KBM-7 (cell line): ENCODE data around the gene OGFOD3.
"Not testable (repeated sequence)": the region's sequence is repeated elsewhere in the genome, so short reads cannot be mapped to it uniquely, and the experiment has no call there.

Experiments
- DNase-seq: peaks from one replicate; pipeline ENCODE4 v3.0.0-alpha.2; 2015
- in situ Hi-C: fragments of 300-500 bp; cut with MboI; formaldehyde crosslinking; loops from 2 replicates; pipeline ENCODE4 v1.14.3; 2020; ENCODE audit warnings: low sequenced_read_pairs, low pct_unique_long_range_greater_than_20kb, mixed read lengths

The OGFOD3 gene

DNA sequence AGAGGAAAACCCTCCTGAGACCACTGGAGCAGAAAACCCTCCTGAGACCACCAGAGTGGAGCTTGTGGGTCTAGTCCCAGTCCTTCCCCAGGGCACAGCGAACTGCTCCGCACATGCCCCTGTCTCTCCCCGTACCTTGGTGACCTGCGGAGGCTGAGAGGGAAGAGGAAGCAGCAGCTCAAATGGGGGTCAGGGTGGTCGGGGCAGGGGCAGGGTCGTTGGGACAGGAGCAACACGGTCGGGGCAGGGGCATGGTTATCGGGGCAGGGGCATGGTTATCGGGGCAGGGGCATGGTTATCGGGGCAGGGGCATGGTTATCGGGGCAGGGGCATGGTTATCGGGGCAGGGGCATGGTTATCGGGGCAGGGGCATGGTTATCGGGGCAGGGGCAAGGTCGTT, 6.3 kb downstream of the OGFOD3 start:
- DNase-seq = not testable (repeated sequence)
- in situ Hi-C loops = loop anchor here (10.0 kb wide), 1 partner anchor 57 kb away; the partner anchor contains the start of gene TEX19

DNA sequence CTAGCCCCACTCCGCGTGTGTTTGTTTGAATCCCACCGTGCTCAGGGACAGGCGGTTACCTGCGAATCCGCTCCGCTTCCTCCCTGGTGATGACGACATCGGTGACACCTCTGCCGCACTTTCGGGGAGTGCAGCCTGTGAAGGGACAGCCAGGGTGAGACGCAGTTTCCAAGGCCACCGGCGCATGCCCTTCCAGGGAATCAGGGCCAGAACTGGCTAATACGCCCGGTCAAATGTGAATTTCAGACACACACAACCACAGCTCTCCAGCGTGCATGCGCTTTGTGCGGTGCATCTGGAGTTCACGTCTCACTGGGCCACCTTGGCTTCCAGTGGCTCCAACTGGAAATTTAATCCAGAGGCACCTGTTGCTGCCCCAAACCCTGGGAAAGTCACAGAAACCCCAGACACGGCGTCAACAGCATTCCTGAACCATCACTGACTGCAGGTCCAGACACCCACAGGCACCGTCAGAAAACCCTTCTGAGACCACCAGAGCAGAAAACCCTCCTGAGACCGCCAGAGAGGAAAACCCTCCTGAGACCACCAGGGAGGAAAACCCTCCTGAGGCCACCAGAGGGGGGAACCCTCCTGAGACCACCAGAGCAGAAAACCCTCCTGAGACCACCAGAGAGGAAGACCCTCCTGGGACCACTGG, 6.9 kb downstream of the OGFOD3 start:
- in situ Hi-C loops = loop anchor here (10.0 kb wide), 1 partner anchor 57 kb away; the partner anchor contains the start of gene TEX19
- no peak for DNase-seq

DNA sequence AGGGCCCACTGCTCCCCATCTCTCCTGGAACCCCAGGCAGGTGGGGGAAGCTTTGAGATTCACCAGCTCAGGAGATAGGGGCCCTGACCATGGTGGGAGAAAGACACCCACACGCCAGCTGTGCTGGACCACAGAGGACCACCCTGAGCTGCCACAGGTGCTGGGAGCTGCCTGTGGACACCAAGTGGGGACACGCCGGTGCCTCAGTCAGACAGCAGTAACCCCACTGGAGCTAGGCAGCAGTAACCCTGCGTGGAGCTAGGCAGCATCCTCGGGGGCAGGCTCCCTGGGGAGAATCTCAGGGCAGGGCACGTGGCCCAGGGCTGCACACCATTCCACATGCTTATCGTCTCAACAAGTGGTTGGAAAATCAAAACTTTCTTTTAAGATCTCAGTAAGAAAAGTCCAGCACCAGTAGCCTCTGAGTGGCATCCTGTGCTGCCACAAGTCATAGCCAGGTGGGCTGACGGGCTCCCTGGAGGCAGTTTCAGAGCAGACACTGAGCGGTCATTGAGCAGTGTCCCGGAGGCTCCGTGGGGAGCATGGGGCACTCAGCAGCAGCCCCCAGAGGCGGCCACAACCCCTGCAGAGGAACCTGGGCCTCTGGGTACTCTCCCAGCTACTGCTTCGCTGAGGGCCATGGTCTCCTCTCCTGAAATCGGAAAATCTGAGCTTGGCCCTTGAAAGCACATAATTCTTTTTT, 8.2 kb downstream of the OGFOD3 start:
- DNase-seq = no peak
- in situ Hi-C loops = loop anchor here (10.0 kb wide), 1 partner anchor 55 kb away; the partner anchor contains the start of gene TEX19

DNA sequence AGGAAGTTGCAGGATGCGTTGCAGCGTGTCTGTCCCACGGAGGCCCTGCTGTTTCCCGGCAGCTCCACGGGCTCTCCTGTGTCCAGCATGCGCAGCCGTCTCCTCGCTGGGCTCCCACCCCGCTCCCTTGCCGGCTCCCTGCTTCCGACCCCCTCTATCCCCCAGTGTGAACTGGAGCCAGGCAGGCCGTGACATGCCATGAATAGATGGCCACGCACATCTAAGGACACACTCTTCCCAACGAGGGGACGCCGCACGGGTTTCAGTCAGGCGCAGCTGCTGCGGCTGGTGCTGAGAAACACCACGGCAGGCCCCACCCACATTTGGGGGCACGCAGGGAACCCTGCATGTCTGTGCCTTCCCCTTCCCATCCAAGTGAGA, 9.5 kb downstream of the OGFOD3 start:
- in situ Hi-C loops = no loop called here
- no peak for DNase-seq

DNA sequence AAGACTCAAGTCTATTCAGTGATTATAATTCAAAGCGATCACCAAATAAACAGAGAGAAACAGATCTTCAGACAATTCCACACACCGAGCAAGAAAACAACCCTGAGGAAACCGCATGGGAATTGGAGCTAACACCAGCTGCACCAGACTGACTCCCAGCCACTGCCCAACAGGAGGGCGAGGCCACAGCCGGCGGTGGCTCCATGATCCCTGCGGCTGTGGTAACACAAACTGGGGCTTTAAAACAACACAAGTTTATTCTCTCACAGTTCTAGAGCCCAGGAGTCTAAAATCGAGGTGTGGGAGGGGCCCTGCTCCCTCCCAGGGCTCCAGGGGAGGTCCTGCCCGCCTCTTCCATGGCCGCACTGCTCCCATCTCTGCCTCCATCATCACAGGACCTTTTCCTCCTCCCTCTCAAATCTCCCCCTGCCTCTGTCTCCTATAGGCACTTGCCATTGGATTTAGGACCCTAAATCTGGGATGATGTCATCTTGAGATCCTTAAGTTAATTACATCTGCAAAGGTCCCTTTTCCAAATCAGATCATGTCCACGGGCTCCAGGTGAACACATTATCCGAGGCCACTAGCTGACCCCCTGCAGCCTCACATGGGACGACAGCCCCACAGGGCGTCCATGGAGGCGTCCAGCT, 10.0 kb downstream of the OGFOD3 start:
- in situ Hi-C loops = no loop called here
- no peak for DNase-seq

DNA sequence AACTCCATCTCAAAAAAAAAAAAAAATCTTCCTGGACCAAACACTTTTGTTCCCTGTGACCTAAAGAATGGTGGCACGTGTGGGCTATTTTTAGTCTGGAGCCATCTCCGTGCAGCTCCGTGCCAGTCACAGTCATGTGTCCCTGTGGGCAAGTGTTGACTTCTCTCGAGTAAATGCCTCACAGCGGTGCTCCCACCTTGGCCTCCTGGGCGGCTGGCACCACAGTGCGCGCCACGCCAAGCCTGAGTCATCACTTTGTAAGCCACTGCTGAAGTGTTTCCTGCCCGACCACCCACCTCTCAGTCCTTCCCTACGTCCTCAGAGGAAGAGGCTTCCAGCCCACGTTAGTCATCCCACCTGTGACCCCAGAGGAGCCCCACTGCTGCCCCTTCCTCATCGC, 11.1 kb downstream of the OGFOD3 start:
- no peak for DNase-seq
- in situ Hi-C loops = no loop called here

DNA sequence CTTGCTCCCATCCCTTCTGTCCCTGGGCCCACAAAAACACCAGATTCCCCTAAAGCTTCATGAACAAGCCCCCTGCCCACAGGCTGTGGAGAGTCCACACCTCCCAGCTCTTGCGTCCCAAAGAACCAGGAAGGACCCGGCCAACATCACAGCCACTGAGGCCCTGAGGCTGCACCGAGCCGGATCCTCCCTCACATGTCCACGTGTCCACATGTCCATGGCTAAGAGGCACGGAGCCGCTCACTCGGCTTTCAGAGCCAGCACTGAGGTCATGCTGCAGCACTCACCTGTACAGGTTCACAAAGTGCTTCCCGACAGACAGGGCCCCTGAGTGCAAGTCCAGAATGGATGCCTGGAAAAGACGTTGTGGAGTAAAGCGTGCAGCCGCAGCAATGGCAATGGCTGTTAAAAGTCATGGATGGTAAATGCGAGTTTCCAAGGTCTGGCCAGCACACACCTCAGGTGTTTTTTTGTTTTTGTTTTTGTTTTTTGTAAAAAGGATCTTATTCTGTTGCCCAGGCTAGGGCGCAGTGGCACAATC, 12.2 kb downstream of the OGFOD3 start:
- in situ Hi-C loops = no loop called here
- DNase-seq = no peak

DNA sequence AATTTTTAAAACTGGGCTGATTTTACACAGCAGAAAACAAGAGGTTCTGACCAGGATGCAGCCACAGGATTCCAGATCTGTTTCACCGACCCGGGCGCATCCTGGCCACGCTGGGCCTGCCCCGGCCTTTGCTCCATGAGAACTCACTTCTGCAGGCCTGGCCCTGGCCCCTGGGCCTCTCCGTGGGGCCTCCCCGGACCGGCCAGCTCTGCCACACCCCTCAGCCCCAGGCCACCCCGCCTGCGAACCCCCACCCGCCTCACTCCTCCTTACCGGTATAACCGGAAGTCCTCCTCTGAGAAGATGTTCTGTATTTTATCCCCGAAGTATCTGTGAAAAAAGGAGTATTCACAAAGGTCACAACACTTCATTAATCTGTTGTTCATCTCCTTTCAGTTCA, 13.3 kb downstream of the OGFOD3 start:
- DNase-seq = no peak
- in situ Hi-C loops = no loop called here

DNA sequence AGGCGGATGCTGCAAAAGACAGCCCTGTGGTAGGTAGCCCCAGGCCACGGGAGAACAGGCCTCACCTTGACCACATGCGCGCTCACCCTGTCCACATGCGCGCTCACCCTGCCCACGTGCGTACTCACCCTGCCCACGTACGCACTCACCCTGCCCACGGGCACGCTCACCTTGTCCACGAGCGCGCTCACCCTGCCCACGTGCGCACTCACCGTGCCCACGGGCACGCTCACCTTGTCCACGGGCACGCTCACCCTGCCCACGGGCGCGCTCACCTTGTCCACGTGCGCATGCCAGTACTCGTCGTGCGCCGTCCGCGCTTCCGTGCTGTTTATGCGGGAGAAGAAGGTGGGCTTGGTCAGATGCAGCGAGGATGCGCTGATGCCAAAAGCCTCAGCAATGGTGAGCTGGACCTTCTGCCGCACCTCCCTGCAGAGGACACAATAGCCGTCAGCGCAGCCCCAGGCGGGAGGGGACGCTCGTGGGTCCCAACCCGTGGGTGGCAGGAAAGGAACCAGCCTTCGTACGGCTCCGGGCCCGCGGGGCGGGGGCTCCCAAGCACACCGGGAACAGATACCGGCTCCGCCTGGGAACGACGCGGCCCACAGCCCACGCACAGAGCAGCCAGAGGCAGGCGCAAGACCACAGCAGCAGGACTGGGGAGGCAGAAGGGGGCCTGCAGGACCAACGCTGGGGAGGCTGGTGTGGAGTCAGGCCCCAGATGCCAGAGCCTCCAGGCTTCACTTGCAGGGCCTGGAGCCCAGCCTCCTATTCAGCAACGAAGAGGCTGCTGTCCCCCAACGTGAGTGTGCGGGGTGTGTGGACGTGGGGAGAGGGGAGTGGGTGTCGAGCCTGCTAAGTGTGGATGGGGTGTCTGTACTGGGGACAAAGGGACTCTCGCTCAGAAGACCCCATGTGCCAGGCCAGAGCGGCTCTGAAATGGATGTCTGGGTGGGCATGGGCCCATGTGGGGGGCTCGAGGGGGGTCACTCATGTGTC, 14.4 kb downstream of the OGFOD3 start:
- no peak for DNase-seq
- in situ Hi-C loops = no loop called here

DNA sequence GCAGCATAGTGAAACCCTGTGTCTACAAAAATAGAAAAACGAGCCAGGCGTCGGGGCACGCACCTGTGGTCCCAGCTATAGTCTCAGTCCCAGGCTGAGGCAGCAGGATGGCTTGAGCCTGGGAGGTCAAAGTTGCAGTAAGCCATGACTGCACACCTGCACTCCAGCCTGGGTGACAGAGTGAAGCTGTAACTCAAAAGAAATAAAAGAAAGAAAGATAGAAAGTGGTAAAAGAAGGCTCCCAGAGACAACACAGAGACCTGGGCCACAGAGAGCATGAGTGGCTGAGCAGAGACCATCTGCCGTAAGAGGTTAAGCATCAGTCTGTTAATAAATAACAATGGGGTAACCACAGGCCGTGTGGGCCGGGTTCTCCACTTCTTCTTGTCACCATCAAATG, 15.5 kb downstream of the OGFOD3 start:
- in situ Hi-C loops = no loop called here
- DNase-seq = no peak

DNA sequence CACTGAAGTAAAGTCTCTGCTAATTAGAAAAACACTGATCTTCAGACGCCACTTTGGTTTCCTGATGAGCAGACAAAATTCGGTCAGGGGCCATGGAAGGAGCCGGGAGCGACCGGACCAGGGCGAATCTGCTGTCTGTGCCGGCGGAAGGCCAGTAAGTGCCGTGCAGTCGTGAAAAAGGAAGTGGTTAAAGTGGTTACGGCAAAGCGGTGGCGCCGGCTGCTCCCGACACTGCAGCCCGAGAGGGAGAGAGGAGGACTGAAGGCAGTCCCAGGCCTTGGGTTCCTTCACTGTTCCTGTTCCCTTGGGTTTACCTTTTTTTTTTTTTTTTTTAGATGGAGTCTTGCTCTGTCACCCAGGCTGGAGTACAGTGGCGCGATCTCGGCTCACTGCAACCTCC, 17.6 kb downstream of the OGFOD3 start:
- in situ Hi-C loops = no loop called here
- peak; percentile 94 for DNase-seq

DNA sequence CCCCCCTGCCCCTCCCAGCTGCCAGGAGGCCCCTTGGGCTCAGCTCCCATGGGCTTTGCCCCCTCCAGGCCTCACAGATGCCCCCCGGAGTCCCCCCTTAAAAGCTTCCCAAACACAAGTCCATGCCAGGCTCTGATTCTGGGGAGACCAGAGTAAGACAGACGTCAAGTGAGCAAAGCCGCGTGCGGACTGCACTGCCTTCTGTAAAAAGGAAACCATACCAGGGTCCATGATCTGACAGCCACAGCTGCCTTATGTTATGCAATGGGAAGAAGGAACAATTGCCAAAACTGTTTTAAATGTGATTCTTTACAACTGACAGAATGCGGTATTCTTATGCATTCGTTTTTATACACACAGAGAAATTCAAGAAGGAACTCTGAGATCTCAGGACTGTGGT, 18.2 kb downstream of the OGFOD3 start:
- peak; percentile 46 for DNase-seq
- in situ Hi-C loops = no loop called here

DNA sequence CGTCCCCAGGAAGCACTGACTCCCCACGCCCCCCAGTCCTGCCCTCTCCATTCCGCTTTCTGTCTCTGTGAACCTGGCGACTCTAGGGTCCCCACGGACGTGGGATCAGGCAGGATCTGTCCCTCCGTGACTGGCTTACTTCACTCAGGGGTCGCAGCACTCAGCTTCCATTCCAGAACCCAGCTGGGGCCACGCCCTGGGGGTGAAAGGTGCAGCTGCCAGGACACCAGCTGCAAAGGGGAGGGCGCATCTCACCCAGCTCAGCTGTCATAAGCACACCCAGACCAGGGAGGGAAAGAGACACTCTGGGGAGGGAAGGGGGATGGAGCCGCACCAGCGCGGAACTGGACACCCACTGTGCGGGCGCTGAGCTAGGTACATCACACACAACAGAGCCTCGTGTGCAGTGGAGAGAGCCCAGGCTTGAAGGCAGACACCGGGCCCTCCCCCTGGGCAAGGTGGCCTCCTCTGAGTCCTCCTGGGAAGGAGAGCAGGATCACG, 18.7 kb downstream of the OGFOD3 start:
- no peak for DNase-seq
- in situ Hi-C loops = no loop called here

DNA sequence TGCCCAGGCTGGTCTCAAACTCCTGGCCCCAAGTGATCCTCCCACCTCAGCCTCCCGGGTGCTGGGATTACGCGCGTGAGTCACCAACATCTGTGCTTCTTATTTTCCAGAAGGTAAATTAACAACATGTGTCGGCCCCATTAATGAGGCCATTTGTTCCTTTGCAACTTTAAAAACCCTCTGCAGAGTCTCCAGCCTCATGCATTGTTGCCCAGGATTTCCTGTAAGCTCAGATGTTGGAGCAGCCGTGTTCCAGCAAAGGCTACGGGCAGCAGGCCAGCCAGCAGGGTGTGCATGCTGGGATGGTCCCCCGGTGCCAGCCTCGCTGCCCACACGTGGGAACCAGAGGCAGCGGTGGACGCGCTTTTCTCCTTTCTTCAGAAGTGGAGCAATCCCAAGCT, 19.3 kb downstream of the OGFOD3 start:
- DNase-seq = no peak
- in situ Hi-C loops = no loop called here

DNA sequence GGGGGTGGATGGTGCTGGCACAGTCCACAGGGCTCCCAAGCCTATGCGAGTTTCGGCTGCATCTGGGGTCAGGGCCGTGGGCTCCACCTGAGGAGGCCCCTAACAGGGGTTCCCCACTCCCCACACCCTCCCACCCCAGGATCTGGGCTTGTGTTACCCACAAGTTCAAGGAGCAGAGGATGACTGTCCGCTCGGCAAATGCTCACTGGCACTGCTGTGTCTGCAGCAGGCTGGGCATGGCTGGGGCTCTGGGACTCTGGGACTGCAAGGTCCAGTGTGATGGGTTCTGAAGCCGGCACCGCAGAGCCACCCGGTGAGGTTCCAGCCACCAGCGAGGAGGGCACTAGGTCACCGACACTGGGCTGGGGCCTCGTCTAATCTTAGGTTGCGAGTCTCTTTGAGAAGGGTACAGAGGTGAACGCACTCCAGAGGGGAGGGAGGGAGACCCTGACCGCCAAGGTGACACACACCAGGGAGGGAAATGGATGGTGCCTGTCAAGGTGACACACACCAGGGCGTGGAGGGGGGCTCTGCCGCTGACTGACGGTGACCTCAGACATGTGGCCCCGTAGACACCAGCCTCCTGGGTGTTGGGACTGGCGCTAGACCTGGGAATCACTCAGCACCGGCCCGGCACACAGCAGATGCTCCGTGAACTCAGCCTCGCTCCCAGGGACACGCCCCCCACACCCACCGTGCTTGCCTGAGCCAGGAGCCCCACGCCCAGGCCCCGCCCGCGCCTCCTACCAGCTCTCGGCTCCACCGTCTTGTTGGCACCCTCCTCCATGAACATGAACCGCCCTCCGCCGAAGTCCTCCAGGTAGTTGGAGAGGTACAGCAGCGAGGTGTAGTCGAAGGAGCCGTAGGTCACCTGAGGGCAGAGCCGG, 20.7 kb downstream of the OGFOD3 start:
- no peak for DNase-seq
- in situ Hi-C loops = no loop called here

DNA sequence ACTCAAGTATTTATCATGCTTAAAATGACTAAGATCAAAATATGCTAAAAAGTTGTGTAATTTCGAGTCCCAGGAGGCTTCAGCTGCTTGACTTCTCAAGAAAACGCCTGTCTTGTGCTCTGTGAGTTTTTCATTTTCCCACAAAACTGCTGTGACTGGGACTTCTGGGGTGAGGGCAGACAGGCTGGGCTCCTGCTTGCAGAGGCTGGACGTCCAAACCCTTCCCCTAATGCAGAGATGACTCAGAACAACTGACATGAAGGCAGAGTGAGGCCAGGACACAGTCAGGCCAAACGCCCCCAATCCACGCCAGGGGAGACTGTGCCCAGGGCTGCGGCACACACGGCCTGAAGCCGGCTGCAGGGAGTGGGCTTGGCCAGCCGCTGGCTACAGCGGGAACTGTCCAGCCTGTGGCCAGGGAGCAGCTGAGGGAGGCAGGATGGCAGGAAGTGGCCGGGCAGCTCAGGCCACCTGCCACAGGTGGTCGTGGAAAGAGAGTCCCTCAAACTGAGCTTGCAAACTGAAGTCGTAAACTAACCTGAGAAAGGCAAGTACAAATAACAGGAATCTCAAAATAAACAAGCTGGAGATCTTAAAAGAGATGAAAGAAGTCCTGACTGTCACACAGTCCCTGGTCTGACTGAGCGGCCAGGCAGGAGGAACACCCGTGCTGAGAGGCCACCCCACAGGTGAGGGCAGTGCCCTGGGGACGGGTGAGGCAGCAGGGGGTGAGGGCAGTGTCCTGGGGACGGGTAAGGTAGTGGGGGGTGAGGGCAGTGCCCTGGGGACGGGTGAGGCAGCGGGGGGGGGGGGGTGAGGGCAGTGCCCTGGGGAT, 21.6 kb downstream of the OGFOD3 start:
- no peak for DNase-seq
- in situ Hi-C loops = no loop called here

DNA sequence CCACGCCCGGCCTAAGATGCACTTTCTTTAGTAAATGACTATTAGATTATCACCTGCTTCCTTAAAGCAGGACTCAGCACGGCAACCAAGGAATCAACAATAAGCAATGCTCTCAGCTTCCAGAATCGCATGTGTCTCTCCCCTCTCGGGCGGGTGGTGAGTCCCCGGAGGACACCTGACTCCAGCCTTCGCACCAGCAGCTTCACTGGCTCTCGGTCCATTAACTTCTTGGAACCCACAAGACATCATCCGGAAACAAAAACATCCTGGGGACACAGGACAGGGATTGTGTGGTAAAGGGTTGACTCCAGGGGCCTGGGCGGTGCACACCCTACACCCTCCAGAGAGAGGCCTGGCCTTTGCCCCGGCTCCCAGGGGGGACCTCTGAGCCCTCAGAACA, 24.1 kb downstream of the OGFOD3 start:
- DNase-seq = no peak
- in situ Hi-C loops = no loop called here
